HEK293 (cell line): ENCODE measurements around the gene ELANE.

Source experiments
- CTCF ChIA-PET: fragments of 350-600 bp; formaldehyde crosslinking; extraction: SDS; loops from one replicate; lab custom pipeline; 2021; ENCODE audit warnings: antibody characterized with exemption; lab: Yijun Ruan, JAX
- POLR2A ChIA-PET: fragments of 300-600 bp; formaldehyde crosslinking; extraction: SDS; loops from one replicate; lab custom pipeline; 2020; ENCODE audit warnings: antibody characterized with exemption, inconsistent platforms; lab: Yijun Ruan, JAX
- H3K27ac ChIP-seq: fragments of 200-500 bp; sonication (Bioruptor generic); 2 replicates; pipeline ENCODE4 v1.5.1; 2014; ENCODE audit warnings: low read depth, low read length, control low read depth, inconsistent platforms; ENCODE audit errors: extremely low read depth
- H3K36me3 ChIP-seq, 2 experiments: fragments of 200-500 bp in 1 of 2; sonication (Bioruptor generic) in 1 of 2; 1 replicate in 1 of 2; 2 replicates in 1 of 2; pipeline ENCODE4 v1.5.1; 2014 to 2017; ENCODE audit warnings: inconsistent platforms in 2 of 2, low read length in 2 of 2; ENCODE audit not compliant: control insufficient read depth in 2 of 2, insufficient read depth in 1 of 2
- H3K4me1 ChIP-seq: fragments of 200-500 bp; sonication (Bioruptor generic); 2 replicates; pipeline ENCODE4 v1.5.1; 2014; ENCODE audit warnings: mild to moderate bottlenecking, low read length, inconsistent platforms; ENCODE audit not compliant: control insufficient read depth, insufficient read depth
- H3K4me3 ChIP-seq: 2 replicates; pipeline ENCODE4 v1.5.1; 2011; ENCODE audit warnings: low read depth, mild to moderate bottlenecking, control low read depth, low read length, moderate library complexity
- H3K9me3 ChIP-seq: fragments of 200-500 bp; sonication (Bioruptor generic); 2 replicates; pipeline ENCODE4 v1.5.1; 2014; ENCODE audit warnings: low read depth, low read length, inconsistent platforms; ENCODE audit not compliant: control insufficient read depth, insufficient read depth
- GLIS1 ChIP-seq: fragments of 450-650 bp; formaldehyde crosslinking; IDR thresholded peaks from 2 replicates; pipeline ENCODE4 v1.5.1; 2016; ENCODE audit warnings: missing biosample characterization, missing genetic modification characterization
- KLF10 ChIP-seq: fragments of 450-650 bp; IDR thresholded peaks from 2 replicates; pipeline ENCODE4 v1.5.1; 2018; ENCODE audit warnings: missing biosample characterization, mild to moderate bottlenecking, missing genetic modification characterization
- MYNN ChIP-seq: fragments of 450-650 bp; formaldehyde crosslinking; IDR thresholded peaks from 2 replicates; pipeline ENCODE4 v1.5.1; 2016; ENCODE audit warnings: missing biosample characterization, missing genetic modification characterization, borderline replicate concordance
- REPIN1 ChIP-seq: fragments of 450-650 bp; formaldehyde crosslinking; IDR thresholded peaks from 2 replicates; pipeline ENCODE4 v1.5.1; 2017; ENCODE audit warnings: missing biosample characterization, missing genetic modification characterization, low read depth
- ZFP37 ChIP-seq: fragments of 450-650 bp; formaldehyde crosslinking; IDR thresholded peaks from 2 replicates; pipeline ENCODE4 v1.5.1; 2016; ENCODE audit warnings: missing biosample characterization, missing genetic modification characterization
- ZNF114 ChIP-seq: fragments of 450-650 bp; formaldehyde crosslinking; IDR thresholded peaks from 2 replicates; pipeline ENCODE4 v1.5.0; 2017; ENCODE audit warnings: missing biosample characterization, missing genetic modification characterization
- ZNF132 ChIP-seq: fragments of 450-650 bp; formaldehyde crosslinking; IDR thresholded peaks from 2 replicates; pipeline ENCODE4 v1.5.1; 2017; ENCODE audit warnings: missing biosample characterization, missing genetic modification characterization, borderline replicate concordance
- ZNF146 ChIP-seq: fragments of 450-650 bp; formaldehyde crosslinking; IDR thresholded peaks from 2 replicates; pipeline ENCODE4 v1.5.1; 2016; ENCODE audit warnings: missing biosample characterization, missing genetic modification characterization
- ZNF223 ChIP-seq: fragments of 450-650 bp; formaldehyde crosslinking; IDR thresholded peaks from 2 replicates; pipeline ENCODE4 v1.5.1; 2016; ENCODE audit warnings: missing biosample characterization, missing genetic modification characterization
- ZNF324 ChIP-seq: fragments of 450-650 bp; formaldehyde crosslinking; IDR thresholded peaks from 2 replicates; pipeline ENCODE4 v1.5.1; 2016; ENCODE audit warnings: missing biosample characterization, missing genetic modification characterization
- ZNF341 ChIP-seq: fragments of 450-650 bp; formaldehyde crosslinking; IDR thresholded peaks from 2 replicates; pipeline ENCODE4; 2016; ENCODE audit warnings: low read depth, missing biosample characterization, missing genetic modification characterization
- ZNF366 ChIP-seq: fragments of 450-650 bp; formaldehyde crosslinking; conservative IDR thresholded peaks from 2 replicates; pipeline ENCODE4 v1.5.1; 2016; ENCODE audit warnings: missing biosample characterization, missing genetic modification characterization
- ZNF423 ChIP-seq: fragments of 450-650 bp; formaldehyde crosslinking; IDR thresholded peaks from 2 replicates; pipeline ENCODE4 v1.5.1; 2016; ENCODE audit warnings: missing biosample characterization, missing genetic modification characterization
- ZNF48 ChIP-seq: fragments of 450-650 bp; formaldehyde crosslinking; IDR thresholded peaks from 2 replicates; pipeline ENCODE4 v1.5.1; 2016; ENCODE audit warnings: missing biosample characterization, missing genetic modification characterization
- ZNF660 ChIP-seq: fragments of 450-650 bp; IDR thresholded peaks from 2 replicates; pipeline ENCODE4 v1.5.1; 2018; ENCODE audit warnings: missing biosample characterization, mild to moderate bottlenecking, missing genetic modification characterization
- TF ChIP-seq, protein P1 (sequence below): fragments of 450-650 bp; formaldehyde crosslinking; IDR thresholded peaks from 2 replicates; pipeline ENCODE4 v1.5.1; 2016; ENCODE audit warnings: missing biosample characterization, missing genetic modification characterization
- TF ChIP-seq, protein P2 (sequence below): fragments of 450-650 bp; formaldehyde crosslinking; IDR thresholded peaks from 2 replicates; pipeline ENCODE4 v1.5.1; 2016; ENCODE audit warnings: missing biosample characterization, missing genetic modification characterization
- TF ChIP-seq, protein P3 (sequence below): fragments of 450-650 bp; formaldehyde crosslinking; IDR thresholded peaks from 2 replicates; pipeline ENCODE4 v1.5.1; 2016; ENCODE audit warnings: missing biosample characterization, missing genetic modification characterization
- TF ChIP-seq, protein P4 (sequence below): fragments of 450-650 bp; formaldehyde crosslinking; IDR thresholded peaks from 2 replicates; pipeline ENCODE4 v1.5.1; 2016; ENCODE audit warnings: missing biosample characterization, missing genetic modification characterization
- TF ChIP-seq, protein P5 (sequence below): fragments of 450-650 bp; formaldehyde crosslinking; IDR thresholded peaks from 2 replicates; pipeline ENCODE4 v1.5.1; 2016; ENCODE audit warnings: missing biosample characterization, missing genetic modification characterization
- TF ChIP-seq, protein P6 (sequence below): sonication (generic); formaldehyde crosslinking; IDR thresholded peaks from 2 replicates; pipeline ENCODE4 v1.8.1; 2022; ENCODE audit warnings: mild to moderate bottlenecking, moderate library complexity, missing genetic modification reagents

The ELANE gene

DNA sequence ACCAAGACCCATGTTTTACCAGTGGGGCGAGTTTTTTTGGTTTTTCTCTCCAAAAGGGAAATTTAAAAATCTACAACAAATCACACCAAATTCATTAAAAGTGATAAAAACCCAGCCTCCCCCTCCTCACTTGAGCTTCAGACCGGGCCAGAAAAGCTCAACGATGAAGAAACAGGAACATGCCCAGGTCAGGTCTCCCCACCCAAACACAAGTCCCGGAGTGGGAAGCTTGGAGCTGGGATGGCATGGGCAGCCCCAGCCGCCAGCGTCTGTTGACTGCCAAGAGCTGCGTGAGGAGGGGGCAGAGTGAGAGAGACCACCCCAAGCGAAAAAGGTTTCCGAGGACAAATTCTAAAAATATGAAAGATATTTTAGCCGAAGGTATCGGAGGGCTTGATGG, 44.9 kb downstream of the ELANE start (continued):
- TF ChIP-seq ZNF223 (no peak), GLIS1 (no peak), ZNF132 (tag by site-specific recombination) (no peak), ZNF366 (tag by site-specific recombination) (no peak), REPIN1 (tag by site-specific recombination) (no peak)

DNA sequence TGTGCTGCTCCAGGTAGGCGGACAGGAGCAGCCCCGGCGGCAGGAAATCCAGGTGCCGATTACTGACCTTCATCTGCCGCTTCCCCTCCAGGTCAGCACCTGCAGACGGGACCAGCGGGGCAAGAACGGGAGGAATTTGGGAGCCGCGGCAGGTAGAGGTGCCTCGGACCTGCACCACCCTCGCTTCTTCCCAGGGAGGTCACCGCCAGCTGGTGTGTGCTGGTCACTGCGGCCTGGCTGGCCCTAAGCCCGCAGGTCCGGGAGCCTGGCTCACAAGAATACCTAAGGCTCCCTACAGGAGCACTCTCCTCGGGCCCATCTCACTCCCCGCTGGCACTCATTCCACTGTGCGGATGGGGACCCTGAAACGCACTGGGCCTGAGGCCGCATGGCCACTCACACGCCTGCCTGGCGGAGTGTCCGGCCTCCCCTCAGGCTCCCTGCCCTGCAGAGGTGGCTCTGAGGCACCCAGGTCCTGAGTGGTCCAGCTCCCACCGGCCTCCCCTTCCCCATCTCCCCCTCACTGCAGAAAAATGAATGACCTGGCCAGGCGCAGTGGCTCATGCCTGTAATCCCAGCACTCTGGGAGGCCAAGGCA, 45.4 kb downstream of the ELANE start:
- Histone ChIP-seq H3K4me1 (no peaks in the 10 kb centered on the region), H3K27ac (no peak overlapping the region), H3K9me3 (no peaks in the 10 kb centered on the region), H3K4me3 (no peak overlapping the region), H3K36me3 (peaks cover 0 to 15% of the 10 kb centered on the region in 2 experiments; a peak in 1 of 3 replicates)
- ChIA-PET POLR2A (interaction anchor here (0.6 to 1.7 kb wide), 2 partner anchors 11 to 27 kb away, joined by 3 to 8 read pairs; no protein-coding TSS in a partner anchor), CTCF (no interaction called here)
- TF ChIP-seq, protein P1, sequence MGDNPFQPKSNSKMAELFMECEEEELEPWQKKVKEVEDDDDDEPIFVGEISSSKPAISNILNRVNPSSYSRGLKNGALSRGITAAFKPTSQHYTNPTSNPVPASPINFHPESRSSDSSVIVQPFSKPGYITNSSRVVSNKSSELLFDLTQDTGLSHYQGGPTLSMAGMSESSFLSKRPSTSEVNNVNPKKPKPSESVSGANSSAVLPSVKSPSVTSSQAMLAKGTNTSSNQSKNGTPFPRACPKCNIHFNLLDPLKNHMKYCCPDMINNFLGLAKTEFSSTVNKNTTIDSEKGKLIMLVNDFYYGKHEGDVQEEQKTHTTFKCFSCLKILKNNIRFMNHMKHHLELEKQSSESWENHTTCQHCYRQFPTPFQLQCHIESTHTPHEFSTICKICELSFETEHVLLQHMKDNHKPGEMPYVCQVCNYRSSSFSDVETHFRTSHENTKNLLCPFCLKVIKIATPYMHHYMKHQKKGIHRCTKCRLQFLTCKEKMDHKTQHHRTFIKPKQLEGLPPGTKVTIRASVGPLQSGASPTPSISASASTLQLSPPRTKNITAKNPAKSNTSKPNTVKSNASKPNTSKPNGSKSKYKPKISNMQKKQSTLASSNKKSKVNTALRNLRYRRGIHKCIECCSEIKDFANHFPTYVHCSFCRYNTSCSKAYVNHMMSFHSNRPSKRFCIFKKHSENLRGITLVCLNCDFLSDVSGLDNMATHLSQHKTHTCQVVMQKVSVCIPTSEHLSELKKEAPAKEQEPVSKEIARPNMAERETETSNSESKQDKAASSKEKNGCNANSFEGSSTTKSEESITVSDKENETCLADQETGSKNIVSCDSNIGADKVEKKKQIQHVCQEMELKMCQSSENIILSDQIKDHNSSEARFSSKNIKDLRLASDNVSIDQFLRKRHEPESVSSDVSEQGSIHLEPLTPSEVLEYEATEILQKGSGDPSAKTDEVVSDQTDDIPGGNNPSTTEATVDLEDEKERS (tag by site-specific recombination): no peak
- TF ChIP-seq, protein P2, sequence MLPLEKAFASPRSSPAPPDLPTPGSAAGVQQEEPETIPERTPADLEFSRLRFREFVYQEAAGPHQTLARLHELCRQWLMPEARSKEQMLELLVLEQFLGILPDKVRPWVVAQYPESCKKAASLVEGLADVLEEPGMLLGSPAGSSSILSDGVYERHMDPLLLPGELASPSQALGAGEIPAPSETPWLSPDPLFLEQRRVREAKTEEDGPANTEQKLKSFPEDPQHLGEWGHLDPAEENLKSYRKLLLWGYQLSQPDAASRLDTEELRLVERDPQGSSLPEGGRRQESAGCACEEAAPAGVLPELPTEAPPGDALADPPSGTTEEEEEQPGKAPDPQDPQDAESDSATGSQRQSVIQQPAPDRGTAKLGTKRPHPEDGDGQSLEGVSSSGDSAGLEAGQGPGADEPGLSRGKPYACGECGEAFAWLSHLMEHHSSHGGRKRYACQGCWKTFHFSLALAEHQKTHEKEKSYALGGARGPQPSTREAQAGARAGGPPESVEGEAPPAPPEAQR (tag by site-specific recombination): no peak

DNA sequence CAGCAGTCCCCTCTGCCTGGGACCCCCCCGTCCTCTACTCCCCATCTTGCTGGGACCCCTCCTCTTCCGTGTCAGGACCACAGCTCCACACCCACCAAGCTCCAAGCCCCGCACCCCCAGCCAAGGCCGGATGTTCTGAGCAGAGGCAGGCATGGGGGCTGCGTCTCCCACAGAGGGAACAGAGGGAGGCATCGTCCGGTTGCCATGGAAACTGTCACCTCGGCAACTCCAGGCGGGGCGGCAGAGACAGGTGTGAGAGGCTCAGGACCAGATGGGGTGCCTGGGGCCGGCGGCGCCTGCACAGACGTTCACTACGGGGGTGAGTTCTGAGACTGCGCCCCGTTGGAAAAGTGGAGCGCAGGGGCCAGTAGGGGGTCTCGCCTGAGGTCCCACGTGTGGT, 46.6 kb downstream of the ELANE start:
- no peak overlapping the region for H3K4me3 ChIP-seq
- H3K27ac ChIP-seq: no peak overlapping the region
- H3K4me1 ChIP-seq: no peaks in the 10 kb centered on the region; the same call in 1 of the 2 replicates
- ChIA-PET POLR2A (interaction anchor here (0.7 to 1.7 kb wide), 2 partner anchors 10 to 26 kb away, joined by 3 to 8 read pairs; no protein-coding TSS in a partner anchor), CTCF (no interaction called here)
- peaks cover 0 to 15% of the 10 kb centered on the region in 2 experiments; a peak in 1 of 3 replicates for H3K36me3 ChIP-seq
- H3K9me3 ChIP-seq: no peaks in the 10 kb centered on the region
- TF ChIP-seq ZNF341 (tag by site-specific recombination) (no peak), MYNN (0 out of 2 replicates have a peak, but pooled peaks have one; percentile 38), ZNF423 (no peak), GLIS1 (peak; percentile 31; the same call in 1 of the 2 replicates), REPIN1 (tag by site-specific recombination) (no peak), KLF10 (tag by site-specific recombination) (no peak), ZNF146 (no peak), ZNF324 (tag by site-specific recombination) (no peak), ZNF660 (tag by site-specific recombination) (no peak), ZFP37 (tag by site-specific recombination) (no peak), ZNF48 (tag by site-specific recombination) (no peak), ZNF114 (tag by site-specific recombination) (no peak)
- TF ChIP-seq, protein P3, sequence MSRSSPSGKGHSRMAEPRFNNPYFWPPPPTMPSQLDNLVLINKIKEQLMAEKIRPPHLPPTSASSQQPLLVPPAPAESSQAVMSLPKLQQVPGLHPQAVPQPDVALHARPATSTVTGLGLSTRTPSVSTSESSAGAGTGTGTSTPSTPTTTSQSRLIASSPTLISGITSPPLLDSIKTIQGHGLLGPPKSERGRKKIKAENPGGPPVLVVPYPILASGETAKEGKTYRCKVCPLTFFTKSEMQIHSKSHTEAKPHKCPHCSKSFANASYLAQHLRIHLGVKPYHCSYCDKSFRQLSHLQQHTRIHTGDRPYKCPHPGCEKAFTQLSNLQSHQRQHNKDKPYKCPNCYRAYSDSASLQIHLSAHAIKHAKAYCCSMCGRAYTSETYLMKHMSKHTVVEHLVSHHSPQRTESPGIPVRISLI (tag by site-specific recombination): no peak
- TF ChIP-seq, protein P4, sequence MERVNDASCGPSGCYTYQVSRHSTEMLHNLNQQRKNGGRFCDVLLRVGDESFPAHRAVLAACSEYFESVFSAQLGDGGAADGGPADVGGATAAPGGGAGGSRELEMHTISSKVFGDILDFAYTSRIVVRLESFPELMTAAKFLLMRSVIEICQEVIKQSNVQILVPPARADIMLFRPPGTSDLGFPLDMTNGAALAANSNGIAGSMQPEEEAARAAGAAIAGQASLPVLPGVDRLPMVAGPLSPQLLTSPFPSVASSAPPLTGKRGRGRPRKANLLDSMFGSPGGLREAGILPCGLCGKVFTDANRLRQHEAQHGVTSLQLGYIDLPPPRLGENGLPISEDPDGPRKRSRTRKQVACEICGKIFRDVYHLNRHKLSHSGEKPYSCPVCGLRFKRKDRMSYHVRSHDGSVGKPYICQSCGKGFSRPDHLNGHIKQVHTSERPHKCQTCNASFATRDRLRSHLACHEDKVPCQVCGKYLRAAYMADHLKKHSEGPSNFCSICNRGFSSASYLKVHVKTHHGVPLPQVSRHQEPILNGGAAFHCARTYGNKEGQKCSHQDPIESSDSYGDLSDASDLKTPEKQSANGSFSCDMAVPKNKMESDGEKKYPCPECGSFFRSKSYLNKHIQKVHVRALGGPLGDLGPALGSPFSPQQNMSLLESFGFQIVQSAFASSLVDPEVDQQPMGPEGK (tag by site-specific recombination): peak; percentile 43; the same call in 1 of the 2 replicates
- TF ChIP-seq, protein P5, sequence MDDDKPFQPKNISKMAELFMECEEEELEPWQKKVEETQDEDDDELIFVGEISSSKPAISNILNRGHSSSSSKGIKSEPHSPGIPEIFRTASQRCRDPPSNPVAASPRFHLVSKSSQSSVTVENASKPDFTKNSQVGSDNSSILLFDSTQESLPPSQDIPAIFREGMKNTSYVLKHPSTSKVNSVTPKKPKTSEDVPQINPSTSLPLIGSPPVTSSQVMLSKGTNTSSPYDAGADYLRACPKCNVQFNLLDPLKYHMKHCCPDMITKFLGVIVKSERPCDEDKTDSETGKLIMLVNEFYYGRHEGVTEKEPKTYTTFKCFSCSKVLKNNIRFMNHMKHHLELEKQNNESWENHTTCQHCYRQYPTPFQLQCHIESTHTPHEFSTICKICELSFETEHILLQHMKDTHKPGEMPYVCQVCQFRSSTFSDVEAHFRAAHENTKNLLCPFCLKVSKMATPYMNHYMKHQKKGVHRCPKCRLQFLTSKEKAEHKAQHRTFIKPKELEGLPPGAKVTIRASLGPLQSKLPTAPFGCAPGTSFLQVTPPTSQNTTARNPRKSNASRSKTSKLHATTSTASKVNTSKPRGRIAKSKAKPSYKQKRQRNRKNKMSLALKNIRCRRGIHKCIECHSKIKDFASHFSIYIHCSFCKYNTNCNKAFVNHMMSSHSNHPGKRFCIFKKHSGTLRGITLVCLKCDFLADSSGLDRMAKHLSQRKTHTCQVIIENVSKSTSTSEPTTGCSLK (tag by site-specific recombination): no peak
- TF ChIP-seq, protein P6, sequence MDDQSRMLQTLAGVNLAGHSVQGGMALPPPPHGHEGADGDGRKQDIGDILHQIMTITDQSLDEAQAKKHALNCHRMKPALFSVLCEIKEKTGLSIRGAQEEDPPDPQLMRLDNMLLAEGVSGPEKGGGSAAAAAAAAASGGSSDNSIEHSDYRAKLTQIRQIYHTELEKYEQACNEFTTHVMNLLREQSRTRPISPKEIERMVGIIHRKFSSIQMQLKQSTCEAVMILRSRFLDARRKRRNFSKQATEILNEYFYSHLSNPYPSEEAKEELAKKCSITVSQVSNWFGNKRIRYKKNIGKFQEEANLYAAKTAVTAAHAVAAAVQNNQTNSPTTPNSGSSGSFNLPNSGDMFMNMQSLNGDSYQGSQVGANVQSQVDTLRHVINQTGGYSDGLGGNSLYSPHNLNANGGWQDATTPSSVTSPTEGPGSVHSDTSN (CRISPR knock-in tag): no peak
